GM12892 (cell line): ENCODE data around the gene ADGRG6.

Experiments used
- DNase-seq: peaks from one replicate; pipeline ENCODE4 v3.0.0; 2011; ENCODE audit not compliant: insufficient read length
- FAIRE-seq: peaks from 2 replicates; lab custom pipeline; 2011; peaks lifted over from hg19 to GRCh38; lab: Jason Lieb, UNC
- POLR2A ChIP-seq: IDR thresholded peaks from 2 replicates; pipeline ENCODE4 v1.6.1; 2011; ENCODE audit warnings: low read depth, low read length, control low read depth
- POLR2AphosphoS5 ChIP-seq: IDR thresholded peaks from 2 replicates; pipeline ENCODE4 v1.6.1; 2011; ENCODE audit warnings: low read depth, low read length, control low read depth
- TAF1 ChIP-seq: IDR thresholded peaks from 2 replicates; pipeline ENCODE4 v1.6.1; 2011; ENCODE audit warnings: low read depth, mild to moderate bottlenecking, control low read depth, low read length, borderline replicate concordance

The ADGRG6 gene

GRCh38 chr6:142307963-142308748 is 6.3 kb downstream of the ADGRG6 start:
- DNase-seq = no peak
- FAIRE-seq = no peak
- TF ChIP-seq POLR2A (no peak), TAF1 (no peak), POLR2AphosphoS5 (no peak)

DNA sequence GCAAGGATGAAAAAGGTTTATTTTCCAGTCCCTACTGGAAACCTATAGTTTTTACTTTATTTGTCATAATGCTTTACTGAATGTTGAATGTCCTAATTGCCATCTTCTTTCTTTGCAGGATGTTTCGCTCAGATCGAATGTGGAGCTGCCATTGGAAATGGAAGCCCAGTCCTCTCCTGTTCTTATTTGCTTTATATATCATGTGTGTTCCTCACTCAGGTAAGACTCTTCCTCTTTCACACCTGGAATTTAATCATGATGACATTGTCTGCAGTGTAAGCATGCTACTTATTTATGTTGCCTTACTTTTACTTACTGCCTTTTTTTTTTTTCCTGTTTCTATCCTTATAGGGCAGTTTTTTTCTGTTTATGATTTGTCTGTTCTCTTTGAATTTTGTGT is 7.6 kb downstream of the ADGRG6 start:
- TF ChIP-seq TAF1 = no peak
- TF ChIP-seq POLR2AphosphoS5 = no peak
- no peak for TF ChIP-seq POLR2A
- no peak for FAIRE-seq
- no peak for DNase-seq

DNA sequence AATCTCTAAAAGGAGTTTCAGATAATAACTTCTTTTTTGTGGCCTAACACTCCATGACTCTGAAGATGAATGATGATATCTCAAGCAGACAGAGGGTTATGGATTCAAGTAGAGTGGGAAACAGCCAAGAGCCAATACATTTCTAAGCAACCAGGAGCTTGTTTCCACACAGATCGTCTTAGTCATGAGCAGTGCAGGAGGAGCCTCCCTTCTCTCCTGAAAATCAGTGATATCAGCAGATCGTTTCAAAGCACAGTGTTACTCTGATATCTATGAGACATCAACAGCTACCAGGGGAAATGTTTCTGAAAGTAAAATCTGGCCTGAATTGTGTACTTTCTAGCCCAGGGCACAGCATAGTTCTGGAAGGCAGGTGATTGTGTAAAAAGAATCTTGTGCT is 11.5 kb downstream of the ADGRG6 start:
- DNase-seq (no peak), FAIRE-seq (no peak)
- no peak for TF ChIP-seq TAF1
- TF ChIP-seq POLR2AphosphoS5 = no peak
- TF ChIP-seq POLR2A = no peak

DNA sequence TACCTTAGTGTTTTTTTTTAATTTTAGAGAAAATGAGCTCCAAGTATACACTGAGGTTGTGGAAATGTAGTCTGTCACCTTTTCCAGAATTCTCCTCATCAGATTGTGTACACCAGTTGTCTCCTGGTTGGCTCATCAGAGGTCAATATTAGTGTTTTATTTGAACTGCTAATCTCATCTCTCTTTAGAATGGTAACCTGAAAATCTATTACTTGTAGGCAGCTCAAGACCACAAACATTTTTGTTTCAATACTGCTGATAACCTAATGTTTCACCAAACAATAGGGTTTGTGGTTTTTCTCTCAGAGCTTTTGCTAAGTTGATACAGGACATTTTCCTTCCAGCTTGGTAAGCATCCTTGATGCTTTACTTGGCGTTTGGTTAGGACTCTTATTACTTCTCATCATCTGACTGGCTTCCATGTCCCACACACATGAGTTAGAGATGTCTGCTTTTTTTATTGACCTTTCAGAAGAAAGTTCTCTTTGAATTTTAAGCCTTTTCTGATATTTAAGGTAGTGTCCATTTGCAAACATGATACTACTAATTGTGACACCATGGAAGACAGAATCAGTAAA is 15.1 kb downstream of the ADGRG6 start:
- FAIRE-seq = no peak
- TF ChIP-seq POLR2A (no peak), TAF1 (no peak), POLR2AphosphoS5 (no peak)
- no peak for DNase-seq

DNA sequence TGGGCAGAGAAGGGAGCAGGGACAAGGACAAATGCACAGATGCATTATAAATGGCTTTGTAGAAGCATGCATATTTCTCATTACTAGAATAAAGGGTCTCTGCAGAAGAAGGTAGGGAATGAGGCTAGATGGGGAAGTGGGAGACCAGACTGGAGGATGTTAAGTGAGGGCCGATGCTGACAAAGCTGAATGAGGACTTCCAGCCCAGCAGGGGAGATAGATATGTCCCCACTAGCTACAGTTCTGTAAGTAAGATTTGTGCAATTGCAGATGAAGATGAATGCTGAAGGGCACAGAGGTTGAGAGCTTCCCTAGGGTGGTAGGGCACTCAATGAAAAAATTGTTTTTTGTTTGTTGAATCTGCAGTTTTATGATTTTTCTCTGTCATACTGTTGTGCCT is 16.9 kb downstream of the ADGRG6 start:
- FAIRE-seq = no peak
- DNase-seq = no peak
- no peak for TF ChIP-seq POLR2A
- no peak for TF ChIP-seq POLR2AphosphoS5
- no peak for TF ChIP-seq TAF1

DNA sequence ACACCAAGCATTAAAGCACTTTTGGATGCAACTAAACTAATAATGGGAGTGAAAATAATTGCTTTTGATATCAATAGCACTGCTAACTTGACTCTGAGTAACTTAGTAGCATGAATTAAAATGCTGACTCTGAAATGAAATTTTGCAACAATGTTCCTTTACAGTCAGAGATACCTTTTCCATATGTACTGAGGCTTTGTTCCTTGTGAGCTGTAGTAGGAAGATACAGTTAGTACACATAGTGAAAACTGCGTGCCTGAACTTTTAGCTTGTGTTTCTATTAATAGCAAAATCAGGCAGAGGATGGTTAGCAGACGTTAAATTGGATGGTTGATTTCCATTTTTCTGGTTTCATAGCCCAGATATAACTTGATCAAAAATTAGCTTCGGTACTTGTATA is 18.6 kb downstream of the ADGRG6 start:
- FAIRE-seq (no peak), DNase-seq (no peak)
- TF ChIP-seq POLR2AphosphoS5 = no peak
- TF ChIP-seq POLR2A = no peak
- TF ChIP-seq TAF1 = no peak

- FAIRE-seq (no peak), DNase-seq (no peak)
- TF ChIP-seq POLR2A = no peak
- TF ChIP-seq TAF1 = no peak
- no peak for TF ChIP-seq POLR2AphosphoS5
Measured at GRCh38 chr6:142321451-142321850, 19.6 kb downstream of the ADGRG6 start.

- DNase-seq = no peak
- FAIRE-seq = no peak
- no peak for TF ChIP-seq POLR2AphosphoS5
- TF ChIP-seq TAF1 = no peak
- no peak for TF ChIP-seq POLR2A
Measured at GRCh38 chr6:142322066-142322465, 20.3 kb downstream of the ADGRG6 start.

DNA sequence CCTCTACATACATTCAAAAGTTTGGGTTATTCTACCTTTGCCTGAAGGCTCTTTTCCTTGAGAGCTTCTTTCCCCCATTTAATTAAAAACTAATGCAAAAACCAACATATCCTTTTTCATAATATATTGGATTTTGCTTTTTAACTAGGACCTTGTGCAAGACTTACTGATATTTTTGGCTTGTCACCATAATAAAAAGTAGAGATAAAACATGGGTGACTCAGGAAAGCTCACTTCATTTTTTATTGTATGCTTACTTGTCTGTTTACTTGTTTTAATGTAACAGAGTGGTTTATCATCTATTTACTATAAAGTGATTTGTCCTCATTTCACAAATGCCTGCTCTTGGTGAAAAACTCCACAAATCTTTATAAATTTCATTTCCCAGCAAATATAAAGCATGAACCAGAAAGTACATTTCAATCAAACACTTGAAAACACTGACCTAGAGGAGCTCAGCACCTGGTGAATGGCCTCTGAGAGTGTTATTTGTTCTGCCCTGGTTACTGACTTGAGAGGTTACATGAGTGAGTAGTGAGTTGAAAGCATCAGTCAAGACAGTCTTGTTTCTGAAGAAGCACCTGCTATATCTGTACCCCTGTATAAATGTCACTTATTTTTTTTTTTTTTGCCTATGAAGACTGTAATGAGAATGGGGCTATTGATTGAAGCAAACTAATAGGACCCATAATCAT is 20.8 kb downstream of the ADGRG6 start:
- TF ChIP-seq POLR2A (no peak), POLR2AphosphoS5 (no peak), TAF1 (no peak)
- no peak for FAIRE-seq
- DNase-seq = no peak

- FAIRE-seq (no peak), DNase-seq (no peak)
- no peak for TF ChIP-seq TAF1
- no peak for TF ChIP-seq POLR2A
- TF ChIP-seq POLR2AphosphoS5 = no peak
Measured at GRCh38 chr6:142323377-142323776, 21.6 kb downstream of the ADGRG6 start.

GRCh38 chr6:142324111-142324510 is 22.3 kb downstream of the ADGRG6 start:
- FAIRE-seq = no peak
- DNase-seq = no peak
- TF ChIP-seq POLR2AphosphoS5 = no peak
- TF ChIP-seq POLR2A = no peak
- TF ChIP-seq TAF1 = no peak

DNA sequence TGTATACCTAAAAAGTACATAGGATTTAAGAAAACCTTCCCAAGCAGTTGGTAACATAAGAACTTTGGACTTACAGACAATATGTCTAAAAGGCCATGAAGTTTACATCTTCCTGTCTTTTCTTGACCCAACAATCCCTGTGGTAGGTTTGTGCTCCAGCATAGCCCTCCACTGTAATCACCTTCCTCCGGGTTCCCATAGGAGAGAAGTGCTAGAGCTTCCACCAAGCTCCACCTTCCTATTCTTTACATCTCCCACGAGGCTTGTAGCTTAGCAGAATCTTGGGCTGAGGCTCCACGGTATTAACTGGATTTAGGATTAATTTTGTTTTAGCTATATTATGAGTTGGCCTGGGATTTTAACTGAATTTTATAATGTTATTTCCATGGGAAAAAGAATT is 23.3 kb downstream of the ADGRG6 start:
- TF ChIP-seq POLR2A = no peak
- TF ChIP-seq POLR2AphosphoS5 = no peak
- TF ChIP-seq TAF1 = no peak
- no peak for FAIRE-seq

More for the DNA sequence above, 23.3 kb downstream of the ADGRG6 start:
- DNase-seq = no peak
